Mononuclear cell (primary cell): Measurements from ENCODE around the gene NCLN. TPM values are rescaled to one million over a fixed set of nuclear protein-coding genes. Genes with fewer than 3 reads are reported as not detected.
"Not testable (repeated sequence)": the region's sequence is repeated elsewhere in the genome, so short reads cannot be mapped to it uniquely, and the experiment has no call there.

ENCODE experiments used
- H3K27me3 ChIP-seq: 2 replicates; pipeline ENCODE4 v1.6.0; 2011; ENCODE audit warnings: low read length, control low read depth; ENCODE audit not compliant: insufficient read depth
- H3K4me1 ChIP-seq: 2 replicates; pipeline ENCODE4 v1.5.1; 2011; ENCODE audit warnings: mild to moderate bottlenecking, low read length, control low read depth; ENCODE audit not compliant: insufficient read depth
- H3K4me3 ChIP-seq: 2 replicates; pipeline ENCODE4 v1.5.1; 2011; ENCODE audit warnings: mild to moderate bottlenecking, low read length, moderate library complexity
- H3K9me3 ChIP-seq: 2 replicates; pipeline ENCODE4 v1.5.1; 2011; ENCODE audit warnings: low read depth, mild to moderate bottlenecking, control low read depth, low read length
- total RNA-seq: library from RNA; depleted of rRNA; stranded (reverse); fragments of >200 nt; gene quantifications from one replicate; pipeline ENCODE4 v1.2.3, GENCODE V29; 2012

Gene NCLN
- total RNA-seq, 1 donor, result 29.7 TPM

GRCh38 chr19:3187662-3188511 lies 2.2 kb downstream of the NCLN start:
- Histone ChIP-seq H3K9me3 (no peaks in the 10 kb centered on the region), H3K27me3 (no peaks in the 10 kb centered on the region), H3K4me1 (peaks cover 65% of the 10 kb centered on the region), H3K4me3 (no peak overlapping the region)

GRCh38 chr19:3188627-3189596 lies 3.2 kb downstream of the NCLN start:
- no peaks in the 10 kb centered on the region for H3K9me3 ChIP-seq
- H3K4me3 ChIP-seq, result peak overlapping the region; percentile 11
- no peaks in the 10 kb centered on the region for H3K27me3 ChIP-seq
- peaks cover 55% of the 10 kb centered on the region for H3K4me1 ChIP-seq

GRCh38 chr19:3189702-3190469 lies 4.2 kb downstream of the NCLN start:
- Histone ChIP-seq H3K9me3 (no peaks in the 10 kb centered on the region), H3K4me3 (no peak overlapping the region), H3K4me1 (peaks cover 45% of the 10 kb centered on the region), H3K27me3 (no peaks in the 10 kb centered on the region)

GRCh38 chr19:3190470-3190770 lies 4.7 kb downstream of the NCLN start:
- Histone ChIP-seq H3K4me3 (no peak overlapping the region), H3K27me3 (no peaks in the 10 kb centered on the region), H3K9me3 (no peaks in the 10 kb centered on the region), H3K4me1 (peaks cover 40% of the 10 kb centered on the region)

GRCh38 chr19:3190921-3191805 lies 5.4 kb downstream of the NCLN start:
- Histone ChIP-seq H3K27me3 (no peaks in the 10 kb centered on the region), H3K9me3 (no peaks in the 10 kb centered on the region), H3K4me3 (no peak overlapping the region), H3K4me1 (peaks cover 39% of the 10 kb centered on the region)

GRCh38 chr19:3191806-3192104 lies 6.0 kb downstream of the NCLN start:
- H3K4me1 ChIP-seq, result peaks cover 33% of the 10 kb centered on the region
- not testable (repeated sequence) for H3K4me3 ChIP-seq, H3K9me3 ChIP-seq, H3K27me3 ChIP-seq

- H3K4me3 ChIP-seq, result no peak overlapping the region
- peaks cover 29% of the 10 kb centered on the region for H3K4me1 ChIP-seq
- no peaks in the 10 kb centered on the region for H3K9me3 ChIP-seq
- no peaks in the 10 kb centered on the region for H3K27me3 ChIP-seq
Measured at GRCh38 chr19:3192228-3192635, 6.5 kb downstream of the NCLN start.

- H3K4me3 ChIP-seq, result no peak overlapping the region
- H3K27me3 ChIP-seq, result no peaks in the 10 kb centered on the region
- H3K4me1 ChIP-seq, result peaks cover 24% of the 10 kb centered on the region
- H3K9me3 ChIP-seq, result no peaks in the 10 kb centered on the region
Measured at GRCh38 chr19:3192684-3193083, 7.0 kb downstream of the NCLN start.

GRCh38 chr19:3193256-3194105 lies 7.8 kb downstream of the NCLN start:
- Histone ChIP-seq H3K9me3 (no peaks in the 10 kb centered on the region), H3K4me1 (peaks cover 16% of the 10 kb centered on the region), H3K27me3 (no peaks in the 10 kb centered on the region), H3K4me3 (no peak overlapping the region)

- H3K27me3 ChIP-seq, result no peaks in the 10 kb centered on the region
- H3K9me3 ChIP-seq, result no peaks in the 10 kb centered on the region
- H3K4me1 ChIP-seq, result peaks cover 7% of the 10 kb centered on the region
- H3K4me3 ChIP-seq, result no peak overlapping the region
Measured at GRCh38 chr19:3194106-3195087, 8.7 kb downstream of the NCLN start.

GRCh38 chr19:3196064-3196932 lies 10.6 kb downstream of the NCLN start:
- Histone ChIP-seq H3K27me3 (no peaks in the 10 kb centered on the region), H3K4me1 (no peaks in the 10 kb centered on the region), H3K9me3 (no peaks in the 10 kb centered on the region), H3K4me3 (no peak overlapping the region)

GRCh38 chr19:3196933-3197205 lies 11.1 kb downstream of the NCLN start:
- Histone ChIP-seq H3K4me1 (no peaks in the 10 kb centered on the region), H3K27me3 (no peaks in the 10 kb centered on the region), H3K4me3 (no peak overlapping the region), H3K9me3 (no peaks in the 10 kb centered on the region)
